Ureter (tissue), 1 donor: Measurements from ENCODE around the gene CHD1L. TPM values are rescaled to one million over a fixed set of nuclear protein-coding genes. Genes with fewer than 3 reads are reported as not detected.

ENCODE experiments used
- total RNA-seq: library from RNA; stranded (reverse); gene quantifications from one replicate; pipeline ENCODE4 v1.2.4, GENCODE V29; 2023
- donor health status: DM: yes; HTN: yes; CAD: no.

CHD1L gene
- total RNA-seq, 1 donor from 2014 or later = 31.5 TPM

Other genes starting within 250 kb of the CHD1L start
- gene PRKAB2, start 70.2 kb upstream of the CHD1L start, total RNA-seq = 14.4 TPM
- gene FMO5, start 17.3 kb upstream of the CHD1L start, total RNA-seq = 8.4 TPM